ENCODE data around the gene PTPN23.

GRCh38 chr3:47384425-47384824 lies 3.6 kb downstream of the PTPN23 start:
- TF ChIP-seq GATA2 (IDR thresholded peaks at IDR 0.05; ENCODE audit: low read depth, low read length), result no peak
- TF ChIP-seq GATA3 (IDR thresholded peaks at IDR 0.05; ENCODE audit: low read depth, low read length), result no peak
